ENCODE measurements around the gene MYBPC3. TPM values are rescaled to one million over a fixed set of nuclear protein-coding genes. Genes with fewer than 3 reads are reported as not detected.

Gene MYBPC3
- total and polyA plus RNA-seq, 10 of the 15 experiments (the other 5 are each of a cell fraction or from before 2014, with no cell fraction given): 0.03 to 0.08 (median 0.03) TPM; not detected in 7

DNA sequence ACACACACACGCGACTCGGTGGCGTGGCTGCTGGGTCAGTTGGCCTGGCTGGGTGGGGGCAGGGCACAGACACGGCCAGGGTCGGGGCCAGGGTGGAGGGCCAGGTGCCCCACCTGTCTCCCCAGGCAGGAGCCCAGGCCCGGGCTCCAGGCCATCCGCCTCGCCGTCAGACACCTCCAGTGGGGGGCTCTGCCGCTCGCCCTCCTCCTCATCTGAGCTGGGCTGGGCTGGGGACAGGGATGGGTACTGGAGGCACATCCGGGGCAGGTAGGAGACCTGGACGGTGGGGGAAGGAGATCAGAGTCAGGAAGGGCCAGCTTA is 6.2 kb upstream of the MYBPC3 start:
- ChIA-PET SMC1A (ENCODE audit: uncharacterized antibody, unreplicated experiment) (no interaction called here), POLR2A (no interaction called here), CTCF (no interaction called here), RAD21 (ENCODE audit: unreplicated experiment) (no interaction called here)
- BruUV-seq (replicated peaks): no TSS peak
- no peak overlapping the region for H2AFZ ChIP-seq (ENCODE audit: control insufficient read depth, low read depth, low read length)
- no peaks in the 10 kb centered on the region; the same call in 1 of the 2 replicates for H3K79me2 ChIP-seq (ENCODE audit: control insufficient read depth, insufficient read depth, low read length)
- no peak overlapping the region for H3K9ac ChIP-seq (ENCODE audit: control insufficient read depth, insufficient read depth, low read length)
- H3K36me3 ChIP-seq (ENCODE audit: control insufficient read depth in 2 of 2, insufficient read depth in 2 of 2, low read length in 1 of 2): peaks cover 3% of the 10 kb centered on the region in 2 experiments; a peak in 3 of 4 replicates
- H3K4me3 ChIP-seq: no peak overlapping the region
- no peaks in the 10 kb centered on the region for H3K27me3 ChIP-seq (replicated peaks in 1 of 2; ENCODE audit: control insufficient read depth in 2 of 2, insufficient read depth in 2 of 2, low read length in 1 of 2)
- H3K9me3 ChIP-seq (replicated peaks; ENCODE audit: control insufficient read depth, insufficient read depth, low read length): no peaks in the 10 kb centered on the region; the same call in 2 of the 3 replicates
- no peak overlapping the region for H3K27ac ChIP-seq (ENCODE audit: control insufficient read depth, insufficient read depth)
- TF ChIP-seq SUZ12 (IDR thresholded peaks at IDR 0.05; ENCODE audit: unreplicated experiment): no peak
- TF ChIP-seq, protein P1, sequence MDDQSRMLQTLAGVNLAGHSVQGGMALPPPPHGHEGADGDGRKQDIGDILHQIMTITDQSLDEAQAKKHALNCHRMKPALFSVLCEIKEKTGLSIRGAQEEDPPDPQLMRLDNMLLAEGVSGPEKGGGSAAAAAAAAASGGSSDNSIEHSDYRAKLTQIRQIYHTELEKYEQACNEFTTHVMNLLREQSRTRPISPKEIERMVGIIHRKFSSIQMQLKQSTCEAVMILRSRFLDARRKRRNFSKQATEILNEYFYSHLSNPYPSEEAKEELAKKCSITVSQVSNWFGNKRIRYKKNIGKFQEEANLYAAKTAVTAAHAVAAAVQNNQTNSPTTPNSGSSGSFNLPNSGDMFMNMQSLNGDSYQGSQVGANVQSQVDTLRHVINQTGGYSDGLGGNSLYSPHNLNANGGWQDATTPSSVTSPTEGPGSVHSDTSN (IDR thresholded peaks at IDR 0.05; ENCODE audit: insufficient replicate concordance, low read depth, low read length): no peak
- TF ChIP-seq, protein P2, sequence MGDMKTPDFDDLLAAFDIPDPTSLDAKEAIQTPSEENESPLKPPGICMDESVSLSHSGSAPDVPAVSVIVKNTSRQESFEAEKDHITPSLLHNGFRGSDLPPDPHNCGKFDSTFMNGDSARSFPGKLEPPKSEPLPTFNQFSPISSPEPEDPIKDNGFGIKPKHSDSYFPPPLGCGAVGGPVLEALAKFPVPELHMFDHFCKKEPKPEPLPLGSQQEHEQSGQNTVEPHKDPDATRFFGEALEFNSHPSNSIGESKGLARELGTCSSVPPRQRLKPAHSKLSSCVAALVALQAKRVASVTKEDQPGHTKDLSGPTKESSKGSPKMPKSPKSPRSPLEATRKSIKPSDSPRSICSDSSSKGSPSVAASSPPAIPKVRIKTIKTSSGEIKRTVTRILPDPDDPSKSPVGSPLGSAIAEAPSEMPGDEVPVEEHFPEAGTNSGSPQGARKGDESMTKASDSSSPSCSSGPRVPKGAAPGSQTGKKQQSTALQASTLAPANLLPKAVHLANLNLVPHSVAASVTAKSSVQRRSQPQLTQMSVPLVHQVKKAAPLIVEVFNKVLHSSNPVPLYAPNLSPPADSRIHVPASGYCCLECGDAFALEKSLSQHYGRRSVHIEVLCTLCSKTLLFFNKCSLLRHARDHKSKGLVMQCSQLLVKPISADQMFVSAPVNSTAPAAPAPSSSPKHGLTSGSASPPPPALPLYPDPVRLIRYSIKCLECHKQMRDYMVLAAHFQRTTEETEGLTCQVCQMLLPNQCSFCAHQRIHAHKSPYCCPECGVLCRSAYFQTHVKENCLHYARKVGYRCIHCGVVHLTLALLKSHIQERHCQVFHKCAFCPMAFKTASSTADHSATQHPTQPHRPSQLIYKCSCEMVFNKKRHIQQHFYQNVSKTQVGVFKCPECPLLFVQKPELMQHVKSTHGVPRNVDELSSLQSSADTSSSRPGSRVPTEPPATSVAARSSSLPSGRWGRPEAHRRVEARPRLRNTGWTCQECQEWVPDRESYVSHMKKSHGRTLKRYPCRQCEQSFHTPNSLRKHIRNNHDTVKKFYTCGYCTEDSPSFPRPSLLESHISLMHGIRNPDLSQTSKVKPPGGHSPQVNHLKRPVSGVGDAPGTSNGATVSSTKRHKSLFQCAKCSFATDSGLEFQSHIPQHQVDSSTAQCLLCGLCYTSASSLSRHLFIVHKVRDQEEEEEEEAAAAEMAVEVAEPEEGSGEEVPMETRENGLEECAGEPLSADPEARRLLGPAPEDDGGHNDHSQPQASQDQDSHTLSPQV (IDR thresholded peaks at IDR 0.05): no peak
- ATAC-seq (no peak), DNase-seq (ENCODE audit: low read depth, low spot score) (no peak), FAIRE-seq (no peak)
- 94% methylated on average over 14 of the region's 14 CpGs for WGBS (ENCODE audit: insufficient coverage, insufficient replicate concordance, low lambda C conversion rate, missing lambda C conversion rate)
- no peaks in the 10 kb centered on the region for H4K20me1 ChIP-seq (ENCODE audit: control insufficient read depth, insufficient read depth)
- H3K4me2 ChIP-seq (ENCODE audit: control insufficient read depth, insufficient read depth): no peak overlapping the region
- in situ Hi-C loops (cut with MboI): no loop called here
- intact Hi-C loops (cut with micrococcal nuclease; ENCODE audit: unreplicated experiment): no loop called here
- no peaks in the 10 kb centered on the region for H3K4me1 ChIP-seq (ENCODE audit: control insufficient read depth, insufficient read depth, low read length)

All from GM12878 (cell line).